ENCODE measurements around the gene PRCC. TPM values are rescaled to one million over a fixed set of nuclear protein-coding genes. Genes with fewer than 3 reads are reported as not detected.

PRCC gene
- total RNA-seq, 2 experiments from 2014 or later = 49.5 to 50.0 TPM

DNA sequence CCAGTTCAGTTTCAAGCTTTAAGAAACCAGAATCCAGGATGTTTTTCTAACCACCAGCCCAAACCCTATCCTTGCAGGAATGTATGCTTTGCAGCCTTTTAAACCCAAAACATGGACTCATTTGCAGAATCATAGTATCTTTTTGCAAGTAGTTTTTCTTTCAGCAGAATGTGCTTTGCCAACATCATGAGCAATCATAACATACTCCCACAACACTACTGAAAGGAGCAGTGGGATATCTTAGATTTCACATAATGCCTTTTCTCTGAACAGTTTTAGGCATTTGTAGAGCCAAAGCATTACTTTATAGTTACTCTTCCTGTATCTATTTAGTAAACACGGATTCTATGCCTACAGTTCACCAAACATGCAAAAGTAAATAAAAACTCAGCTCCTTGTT, 59.3 kb downstream of the PRCC start:
- DNase-seq (no peak), ATAC-seq (ENCODE audit: poor library complexity) (no peak)
- Mint-ChIP-seq H3K27ac (no peak overlapping the region), H3K4me3 (no peak overlapping the region), H3K36me3 (ENCODE audit: low read depth) (no peaks in the 10 kb centered on the region), H3K9me3 (no peaks in the 10 kb centered on the region), H3K27me3 (no peaks in the 10 kb centered on the region), H3K4me1 (ENCODE audit: low read depth) (no peaks in the 10 kb centered on the region)
- Histone ChIP-seq H3K4me1 (ENCODE audit: insufficient read depth, low read length) (no peaks in the 10 kb centered on the region), H3K27ac (ENCODE audit: low read depth in 1 of 2, low read length in 2 of 2) (no peak overlapping the region), H3K36me3 (ENCODE audit: insufficient read depth, low read length) (no peaks in the 10 kb centered on the region), H3K4me3 (ENCODE audit: low read length) (no peak overlapping the region), H3K27me3 (ENCODE audit: control insufficient read depth in 1 of 2, insufficient read depth in 2 of 2, low read length in 2 of 2) (no peaks in the 10 kb centered on the region), H3K9me3 (ENCODE audit: control insufficient read depth in 1 of 2, insufficient read depth in 1 of 2, low read length in 2 of 2) (no peaks in the 10 kb centered on the region)
- ChIA-PET POLR2A (no interaction called here), CTCF (interaction anchor here (1.6 kb wide), 1 partner anchor 13 kb away, joined by 6 read pairs; no protein-coding TSS in a partner anchor)
- intact Hi-C loops (cut with DNase I, micrococcal nuclease) = no loop called here
- TF ChIP-seq, protein P1, sequence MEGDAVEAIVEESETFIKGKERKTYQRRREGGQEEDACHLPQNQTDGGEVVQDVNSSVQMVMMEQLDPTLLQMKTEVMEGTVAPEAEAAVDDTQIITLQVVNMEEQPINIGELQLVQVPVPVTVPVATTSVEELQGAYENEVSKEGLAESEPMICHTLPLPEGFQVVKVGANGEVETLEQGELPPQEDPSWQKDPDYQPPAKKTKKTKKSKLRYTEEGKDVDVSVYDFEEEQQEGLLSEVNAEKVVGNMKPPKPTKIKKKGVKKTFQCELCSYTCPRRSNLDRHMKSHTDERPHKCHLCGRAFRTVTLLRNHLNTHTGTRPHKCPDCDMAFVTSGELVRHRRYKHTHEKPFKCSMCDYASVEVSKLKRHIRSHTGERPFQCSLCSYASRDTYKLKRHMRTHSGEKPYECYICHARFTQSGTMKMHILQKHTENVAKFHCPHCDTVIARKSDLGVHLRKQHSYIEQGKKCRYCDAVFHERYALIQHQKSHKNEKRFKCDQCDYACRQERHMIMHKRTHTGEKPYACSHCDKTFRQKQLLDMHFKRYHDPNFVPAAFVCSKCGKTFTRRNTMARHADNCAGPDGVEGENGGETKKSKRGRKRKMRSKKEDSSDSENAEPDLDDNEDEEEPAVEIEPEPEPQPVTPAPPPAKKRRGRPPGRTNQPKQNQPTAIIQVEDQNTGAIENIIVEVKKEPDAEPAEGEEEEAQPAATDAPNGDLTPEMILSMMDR (IDR thresholded peaks at IDR 0.05) = no peak

DNA sequence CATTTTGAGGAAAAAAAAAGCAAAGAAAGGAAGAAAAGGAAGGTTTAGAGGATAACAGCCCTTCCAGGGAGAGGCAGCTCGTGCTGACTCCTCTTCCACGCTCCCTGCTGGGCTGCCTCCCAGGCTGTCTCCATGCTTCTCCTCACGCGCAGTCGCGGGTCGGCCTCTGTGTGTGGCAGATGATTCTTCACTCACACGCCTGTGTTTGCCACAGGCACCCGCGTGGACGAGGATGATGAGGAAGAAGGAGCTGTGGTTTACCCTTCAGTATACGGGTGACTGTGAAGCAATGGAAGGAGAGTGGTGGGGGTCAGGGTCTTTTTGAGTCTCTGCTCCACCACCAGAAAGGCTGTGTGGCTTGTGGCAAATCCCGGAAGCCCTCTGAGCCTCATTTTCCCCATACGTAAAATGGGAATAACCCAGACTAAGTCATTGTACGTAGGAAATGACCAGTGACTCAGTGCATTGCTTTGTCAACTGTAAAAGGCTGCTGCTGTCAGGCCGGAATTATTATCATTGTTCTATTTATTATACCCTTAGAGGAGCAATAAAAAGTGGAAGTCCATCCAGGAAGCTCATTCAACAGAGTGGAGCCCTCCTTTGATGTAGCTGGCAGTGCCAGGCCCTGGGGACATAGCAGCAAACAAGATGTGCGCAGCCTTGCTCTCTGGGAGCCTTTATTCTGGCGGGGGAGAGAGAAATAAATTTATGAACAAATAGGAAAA, 61.2 kb downstream of the PRCC start:
- H3K4me1 ChIP-seq (ENCODE audit: insufficient read depth, low read length) = peaks cover under 1% of the 10 kb centered on the region
- H3K4me3 ChIP-seq (ENCODE audit: low read length) = no peak overlapping the region
- TF ChIP-seq, protein P1 (IDR thresholded peaks at IDR 0.05) = no peak
- H3K27me3 ChIP-seq (ENCODE audit: control insufficient read depth in 1 of 2, insufficient read depth in 2 of 2, low read length in 2 of 2) = no peaks in the 10 kb centered on the region
- Mint-ChIP-seq H3K4me1 (ENCODE audit: low read depth) (peaks cover under 1% of the 10 kb centered on the region), H3K27me3 (peaks cover 6% of the 10 kb centered on the region), H3K9me3 (no peaks in the 10 kb centered on the region), H3K27ac (no peak overlapping the region), H3K36me3 (ENCODE audit: low read depth) (no peaks in the 10 kb centered on the region), H3K4me3 (no peak overlapping the region)
- intact Hi-C loops (cut with DNase I, micrococcal nuclease) = no loop called here
- no peak for DNase-seq
- no peaks in the 10 kb centered on the region for H3K9me3 ChIP-seq (ENCODE audit: control insufficient read depth in 1 of 2, insufficient read depth in 1 of 2, low read length in 2 of 2)
- no peaks in the 10 kb centered on the region for H3K36me3 ChIP-seq (ENCODE audit: insufficient read depth, low read length)
- no peak for ATAC-seq (ENCODE audit: poor library complexity)
- ChIA-PET CTCF (interaction anchor here (1.1 kb wide), 1 partner anchor 10 kb away, joined by 4 read pairs; no protein-coding TSS in a partner anchor), POLR2A (no interaction called here)
- H3K27ac ChIP-seq (ENCODE audit: low read depth in 1 of 2, low read length in 2 of 2) = no peak overlapping the region

DNA sequence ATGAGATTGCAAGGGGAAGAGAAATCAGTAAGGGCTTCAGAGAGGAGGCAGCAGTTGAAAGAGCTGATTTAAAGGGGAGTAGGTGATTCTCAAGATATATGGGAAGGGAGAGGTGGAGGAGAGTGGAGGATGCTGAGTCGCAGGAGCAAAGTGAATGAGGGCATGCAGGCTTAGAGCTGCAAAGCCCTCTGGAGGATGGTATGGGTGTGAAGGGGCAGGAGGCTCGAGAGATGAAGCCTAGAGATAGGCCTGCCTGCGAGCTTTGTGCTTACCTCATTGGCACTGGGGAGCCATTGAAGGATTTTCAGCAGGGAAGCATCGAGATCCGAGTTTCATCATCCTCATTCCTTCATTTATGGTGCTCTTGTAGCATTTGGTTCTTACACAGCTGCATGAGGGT, 65.1 kb downstream of the PRCC start:
- POLR2A ChIA-PET = no interaction called here

More for the DNA sequence above, 65.1 kb downstream of the PRCC start:
- TF ChIP-seq, protein P1 (IDR thresholded peaks at IDR 0.05) = no peak
- H3K36me3 ChIP-seq (ENCODE audit: insufficient read depth, low read length) = no peaks in the 10 kb centered on the region
- Mint-ChIP-seq H3K4me3 (no peak overlapping the region), H3K36me3 (ENCODE audit: low read depth) (no peaks in the 10 kb centered on the region), H3K27ac (no peak overlapping the region), H3K4me1 (ENCODE audit: low read depth) (peaks cover 14% of the 10 kb centered on the region), H3K27me3 (peaks cover 19% of the 10 kb centered on the region), H3K9me3 (no peaks in the 10 kb centered on the region)
- intact Hi-C loops (cut with DNase I, micrococcal nuclease) = loop anchor here in 1 of 2 experiments (10.0 kb wide), 1 partner anchor 322 kb away; no protein-coding TSS in a partner anchor
- DNase-seq = no peak
- ATAC-seq (ENCODE audit: poor library complexity) = no peak
- no peaks in the 10 kb centered on the region for H3K9me3 ChIP-seq (ENCODE audit: control insufficient read depth in 1 of 2, insufficient read depth in 1 of 2, low read length in 2 of 2)
- H3K27ac ChIP-seq (ENCODE audit: low read depth in 1 of 2, low read length in 2 of 2) = no peak overlapping the region
- peaks cover 19% of the 10 kb centered on the region for H3K4me1 ChIP-seq (ENCODE audit: insufficient read depth, low read length)
- H3K4me3 ChIP-seq (ENCODE audit: low read length) = no peak overlapping the region
- CTCF ChIA-PET = interaction anchor here (1.2 to 3.4 kb wide), 2 partner anchors 18 to 27 kb away, joined by 3 to 11 read pairs; partner anchors contain the start of genes INSRR and NTRK1
- no peaks in the 10 kb centered on the region for H3K27me3 ChIP-seq (ENCODE audit: control insufficient read depth in 1 of 2, insufficient read depth in 2 of 2, low read length in 2 of 2)

Measured in CD4-positive, alpha-beta T cell (primary cell).